SHP77 treated with DMSO at 0.1 percent for 48 hours (cell line): ENCODE results near the gene METTL27.
A peak's percentile ranks its signal among the peaks of the same experiment; 100 is the strongest.
"Not testable (repeated sequence)": the region's sequence is repeated elsewhere in the genome, so short reads cannot be mapped to it uniquely, and the experiment has no call there.

ENCODE experiments used
- DNase-seq: peaks from one replicate; lab custom pipeline; 2025; lab: John Stamatoyannopoulos, UW

METTL27 gene

GRCh38 chr7:73820013-73820412 is 22.3 kb downstream of the METTL27 start:
- no peak for DNase-seq

GRCh38 chr7:73817121-73817520 is 25.2 kb downstream of the METTL27 start:
- no peak for DNase-seq

GRCh38 chr7:73815436-73815835 is 26.9 kb downstream of the METTL27 start:
- no peak for DNase-seq

- DNase-seq, result no peak
Measured at GRCh38 chr7:73812996-73813395, 29.3 kb downstream of the METTL27 start.

- DNase-seq, result peak; percentile 28
Measured at GRCh38 chr7:73811760-73812168, 30.6 kb downstream of the METTL27 start.

- DNase-seq, result no peak
Measured at GRCh38 chr7:73810998-73811360, 31.3 kb downstream of the METTL27 start.

- DNase-seq, result no peak
Measured at GRCh38 chr7:73809467-73809951, 32.8 kb downstream of the METTL27 start.

- DNase-seq, result no peak
Measured at GRCh38 chr7:73802459-73802858, 39.9 kb downstream of the METTL27 start.

GRCh38 chr7:73801577-73801976 is 40.7 kb downstream of the METTL27 start:
- no peak for DNase-seq

GRCh38 chr7:73799282-73800141 is 42.8 kb downstream of the METTL27 start:
- DNase-seq, result no peak

- not testable (repeated sequence) for DNase-seq
Measured at GRCh38 chr7:73797176-73797575, 45.1 kb downstream of the METTL27 start.

- not testable (repeated sequence) for DNase-seq
Measured at GRCh38 chr7:73796656-73797055, 45.7 kb downstream of the METTL27 start.

GRCh38 chr7:73795188-73795587 is 47.1 kb downstream of the METTL27 start:
- not testable (repeated sequence) for DNase-seq

- not testable (repeated sequence) for DNase-seq
Measured at GRCh38 chr7:73791170-73791690, 51.1 kb downstream of the METTL27 start.

- no peak for DNase-seq
Measured at GRCh38 chr7:73789051-73789450, 53.3 kb downstream of the METTL27 start.

GRCh38 chr7:73787786-73788048 is 54.6 kb downstream of the METTL27 start:
- not testable (repeated sequence) for DNase-seq

- DNase-seq, result no peak
Measured at GRCh38 chr7:73786588-73786987, 55.7 kb downstream of the METTL27 start.
